Ascending aorta (tissue), 2 donors: ENCODE data around the gene NKAP. TPM values are rescaled to one million over a fixed set of nuclear protein-coding genes. Genes with fewer than 3 reads are reported as not detected.

Source experiments
- DNase-seq, 2 donors: peaks; one replicate each; pipeline ENCODE4 v3.0.0-alpha.2; 2019; ENCODE audit warnings: low spot score in 2 of 2
- H3K27ac ChIP-seq, 2 donors: fragments of 200-600 bp; sonication (generic); one replicate each; pipeline ENCODE4 v1.5.1; 2016 to 2017; ENCODE audit warnings: mild to moderate bottlenecking in 1 of 2
- H3K27me3 ChIP-seq: fragments of 200-600 bp; sonication (generic); one replicate; pipeline ENCODE4 v1.5.1; 2017
- H3K36me3 ChIP-seq, 2 donors: fragments of 200-600 bp; sonication (generic); one replicate each; pipeline ENCODE4 v1.5.1; 2016
- H3K4me1 ChIP-seq, 2 donors: fragments of 200-600 bp; sonication (generic); one replicate each; pipeline ENCODE4 v1.5.1; 2016 to 2017; ENCODE audit warnings: mild to moderate bottlenecking in 1 of 2
- H3K4me3 ChIP-seq, 2 donors: fragments of 200-600 bp; sonication (generic); one replicate each; pipeline ENCODE4 v1.5.1; 2016 to 2017; ENCODE audit warnings: mild to moderate bottlenecking in 1 of 2
- H3K9me3 ChIP-seq, 2 donors: fragments of 200-600 bp; sonication (generic); one replicate each; pipeline ENCODE4 v1.5.1; 2016
- intact Hi-C: fragments of 100-400 bp; cut with DNase I; formaldehyde crosslinking; loops from one replicate; pipeline ENCODE4 v1.15.1; 2023
- total RNA-seq: library from RNA; depleted of rRNA; stranded (reverse); fragments of >200 nt; gene quantifications from one replicate; pipeline ENCODE4 v1.1.0, GENCODE V29; 2016
- TF ChIP-seq, protein P1 (sequence below), 3 experiments: fragments of 200-600 bp in 2 of 3; fragments of 450-650 bp in 1 of 3; sonication (generic) in 2 of 3; IDR thresholded peaks; one replicate each; pipeline ENCODE4 v1.5.1; 2016 to 2019; ENCODE audit warnings: antibody characterized with exemption in 3 of 3, mild to moderate bottlenecking in 1 of 3, moderate library complexity in 1 of 3

NKAP gene
- total RNA-seq, 1 donor from 2014 or later = 1.2 TPM

DNA sequence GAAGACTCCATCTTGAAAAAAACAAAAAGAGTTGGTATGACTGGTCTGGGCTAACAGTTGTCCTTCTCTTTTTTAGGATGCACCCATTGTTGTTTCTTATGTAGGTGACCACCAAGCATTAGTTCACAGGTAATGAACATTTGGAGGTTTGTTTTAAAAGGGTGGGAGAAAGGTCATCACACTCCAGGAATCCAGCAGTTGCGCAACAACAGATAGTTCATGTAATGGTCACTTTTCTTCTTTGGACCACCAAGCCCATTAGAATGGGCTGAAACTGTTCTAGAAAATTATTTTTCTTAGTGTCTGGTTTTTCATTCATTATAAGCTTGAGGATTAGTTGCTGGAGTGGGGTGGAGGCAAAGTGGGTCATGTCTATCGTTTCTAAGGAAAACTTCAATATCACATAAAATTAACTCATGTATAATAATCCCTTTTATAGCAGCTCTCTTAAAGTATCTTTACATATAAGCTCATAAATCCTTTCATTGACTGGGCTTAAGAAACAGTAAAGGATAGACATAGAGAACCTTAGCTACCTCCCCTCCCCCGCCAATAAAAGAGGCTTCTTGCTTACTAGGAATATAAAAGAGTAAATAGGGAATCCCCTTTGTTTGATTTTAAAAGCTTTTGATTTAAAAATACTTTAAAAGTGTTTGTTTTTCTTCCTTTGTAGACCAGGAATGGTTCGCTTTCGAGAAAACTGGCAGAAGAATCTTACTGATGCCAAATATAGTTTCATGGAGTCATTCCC is 23.5 kb downstream of the NKAP start:
- no peak for DNase-seq
- no peak overlapping the region for H3K27ac ChIP-seq

DNA sequence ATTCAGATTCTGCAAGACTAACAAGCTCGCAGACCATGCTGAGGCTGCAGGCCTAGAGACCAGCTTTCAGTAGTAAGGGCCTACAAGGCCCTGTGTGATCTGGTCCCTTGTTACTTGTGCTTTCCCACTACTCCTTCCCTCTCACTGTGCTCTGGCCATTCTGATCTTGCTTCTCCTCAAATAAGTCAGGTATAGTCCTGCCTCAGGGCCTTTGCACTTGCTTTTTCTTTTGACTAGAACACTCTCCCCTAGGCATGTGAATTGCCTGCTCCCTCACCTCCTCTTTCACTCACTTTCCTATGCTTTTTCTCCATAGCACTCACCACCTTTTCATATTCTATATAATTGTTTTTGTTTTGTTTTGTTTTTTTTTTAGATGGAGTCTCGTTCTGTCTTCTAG is 25.7 kb downstream of the NKAP start:
- TF ChIP-seq, protein P1, sequence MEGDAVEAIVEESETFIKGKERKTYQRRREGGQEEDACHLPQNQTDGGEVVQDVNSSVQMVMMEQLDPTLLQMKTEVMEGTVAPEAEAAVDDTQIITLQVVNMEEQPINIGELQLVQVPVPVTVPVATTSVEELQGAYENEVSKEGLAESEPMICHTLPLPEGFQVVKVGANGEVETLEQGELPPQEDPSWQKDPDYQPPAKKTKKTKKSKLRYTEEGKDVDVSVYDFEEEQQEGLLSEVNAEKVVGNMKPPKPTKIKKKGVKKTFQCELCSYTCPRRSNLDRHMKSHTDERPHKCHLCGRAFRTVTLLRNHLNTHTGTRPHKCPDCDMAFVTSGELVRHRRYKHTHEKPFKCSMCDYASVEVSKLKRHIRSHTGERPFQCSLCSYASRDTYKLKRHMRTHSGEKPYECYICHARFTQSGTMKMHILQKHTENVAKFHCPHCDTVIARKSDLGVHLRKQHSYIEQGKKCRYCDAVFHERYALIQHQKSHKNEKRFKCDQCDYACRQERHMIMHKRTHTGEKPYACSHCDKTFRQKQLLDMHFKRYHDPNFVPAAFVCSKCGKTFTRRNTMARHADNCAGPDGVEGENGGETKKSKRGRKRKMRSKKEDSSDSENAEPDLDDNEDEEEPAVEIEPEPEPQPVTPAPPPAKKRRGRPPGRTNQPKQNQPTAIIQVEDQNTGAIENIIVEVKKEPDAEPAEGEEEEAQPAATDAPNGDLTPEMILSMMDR (IDR thresholded peaks at IDR 0.05) = no peak
- Histone ChIP-seq H3K27me3 (no peaks in the 10 kb centered on the region), H3K4me1 (no peaks in the 10 kb centered on the region), H3K9me3 (no peaks in the 10 kb centered on the region), H3K36me3 (no peaks in the 10 kb centered on the region), H3K27ac (no peak overlapping the region), H3K4me3 (no peak overlapping the region)
- DNase-seq = no peak
- intact Hi-C loops = no loop called here

More for the DNA sequence above, 23.5 kb downstream of the NKAP start:
- H3K9me3 ChIP-seq = no peaks in the 10 kb centered on the region
- no peaks in the 10 kb centered on the region for H3K4me1 ChIP-seq
- intact Hi-C loops = no loop called here
- H3K36me3 ChIP-seq = no peaks in the 10 kb centered on the region
- H3K4me3 ChIP-seq = no peak overlapping the region
- no peaks in the 10 kb centered on the region for H3K27me3 ChIP-seq
- TF ChIP-seq, protein P1 (IDR thresholded peaks at IDR 0.05) = no peak

DNA sequence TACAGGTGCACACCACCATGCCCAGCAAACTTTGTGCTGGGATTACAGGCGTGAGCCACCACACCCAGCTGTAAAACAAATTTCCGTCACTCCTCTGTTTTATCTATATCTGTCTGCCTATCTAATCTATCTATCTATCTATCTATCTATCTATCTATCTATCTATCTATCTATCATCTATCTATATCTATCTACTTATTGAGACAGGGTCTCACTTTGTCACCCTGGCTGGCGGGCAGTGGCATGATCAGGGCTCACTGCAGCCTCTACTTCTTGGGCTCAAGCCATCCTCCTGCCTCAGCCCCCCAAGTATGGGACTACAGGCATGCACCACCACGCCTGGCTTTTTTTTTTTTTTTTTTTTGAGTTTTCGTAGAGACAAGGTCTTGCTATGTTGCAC is 27.2 kb downstream of the NKAP start:
- no peaks in the 10 kb centered on the region for H3K4me1 ChIP-seq
- intact Hi-C loops = no loop called here
- H3K27ac ChIP-seq = no peak overlapping the region
- DNase-seq = no peak
- TF ChIP-seq, protein P1 (IDR thresholded peaks at IDR 0.05) = no peak
- H3K27me3 ChIP-seq = no peaks in the 10 kb centered on the region
- H3K9me3 ChIP-seq = no peaks in the 10 kb centered on the region
- no peak overlapping the region for H3K4me3 ChIP-seq
- H3K36me3 ChIP-seq = no peaks in the 10 kb centered on the region

DNA sequence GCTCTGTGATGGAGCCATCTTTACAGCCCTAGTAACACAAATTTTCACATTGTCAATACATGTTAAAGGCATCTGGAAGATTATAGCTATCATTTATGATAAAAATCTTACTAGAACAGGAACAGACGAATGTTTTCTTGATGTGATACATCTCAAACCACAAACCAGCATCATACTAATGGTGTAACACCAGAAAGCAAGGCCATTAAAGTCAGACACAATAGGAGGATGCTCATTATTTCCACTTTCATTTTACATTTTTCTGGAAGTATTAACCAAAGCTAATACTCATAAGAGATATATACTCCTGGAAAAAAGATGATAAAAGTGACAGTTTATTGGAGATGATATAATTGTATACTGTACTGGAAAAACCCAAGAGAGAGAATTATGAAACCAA is 42.6 kb downstream of the NKAP start:
- Histone ChIP-seq H3K4me1 (no peaks in the 10 kb centered on the region), H3K36me3 (no peaks in the 10 kb centered on the region), H3K27ac (no peak overlapping the region), H3K27me3 (no peaks in the 10 kb centered on the region), H3K9me3 (no peaks in the 10 kb centered on the region), H3K4me3 (no peak overlapping the region)
- DNase-seq = no peak
- TF ChIP-seq, protein P1 (IDR thresholded peaks at IDR 0.05) = no peak
- intact Hi-C loops = no loop called here

DNA sequence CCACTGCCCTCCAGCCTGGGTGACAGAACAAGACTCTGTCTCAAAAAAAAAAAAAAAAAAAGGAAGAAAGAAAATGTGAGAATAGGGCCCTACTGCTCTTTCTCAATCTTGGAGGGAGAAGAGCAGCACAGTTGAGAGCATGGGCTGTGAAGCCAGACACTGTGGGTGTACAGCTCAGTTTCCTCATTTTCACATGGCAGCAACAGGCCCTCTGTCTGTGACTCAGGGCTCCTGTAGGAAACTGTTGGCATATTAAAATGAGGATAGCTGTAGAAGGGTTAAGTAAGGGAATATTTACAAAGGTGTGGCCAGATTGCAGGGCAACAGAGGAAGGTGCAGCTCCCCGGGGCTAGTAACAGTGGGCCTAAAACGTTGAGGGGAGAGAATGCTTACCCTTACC is 44.4 kb downstream of the NKAP start:
- TF ChIP-seq, protein P1 (IDR thresholded peaks at IDR 0.05) = no peak
- Histone ChIP-seq H3K36me3 (no peaks in the 10 kb centered on the region), H3K4me1 (no peaks in the 10 kb centered on the region), H3K27me3 (no peaks in the 10 kb centered on the region), H3K27ac (no peak overlapping the region), H3K4me3 (no peak overlapping the region), H3K9me3 (no peaks in the 10 kb centered on the region)
- intact Hi-C loops = no loop called here
- no peak for DNase-seq
